A673 (cell line): ENCODE measurements around the gene DGAT2.

Experiments used
- CTCF ChIP-seq: fragments of 300-800, 200-600 bp; sonication (generic); conservative IDR thresholded peaks from 2 replicates; pipeline ENCODE4 v1.5.1; 2017; ENCODE audit warnings: low read depth, mild to moderate bottlenecking, antibody characterized with exemption, low read length, moderate library complexity, mixed read lengths
- EZH2 ChIP-seq: fragments of 200-600 bp; sonication (generic); IDR thresholded peaks from 2 replicates; pipeline ENCODE4 v1.6.1; 2017; ENCODE audit warnings: borderline replicate concordance, low read depth, mild to moderate bottlenecking, mixed read lengths, antibody characterized with exemption, low read length; ENCODE audit not compliant: poor library complexity, severe bottlenecking

- TF ChIP-seq CTCF: no peak
- TF ChIP-seq EZH2: no peak
Observed at GRCh38 chr11:75792127-75792731, 23.7 kb downstream of the DGAT2 start.
